HFF-Myc (cell line): ENCODE data around the gene MRPS14.

ENCODE experiments used
- DNase-seq: peaks from one replicate; pipeline ENCODE4 v3.0.0-alpha.2; 2011; ENCODE audit warnings: low read depth; ENCODE audit errors: extremely low read depth
- H3K4me3 ChIP-seq: replicated peaks from 2 replicates; pipeline ENCODE4 v1.5.1; 2011; ENCODE audit warnings: low read depth, mild to moderate bottlenecking, control low read depth, low read length
- CTCF ChIP-seq: IDR thresholded peaks from 2 replicates; pipeline ENCODE4 v1.5.1; 2012; ENCODE audit warnings: mild to moderate bottlenecking, low read depth, low read length, control low read depth; ENCODE audit errors: missing control alignments

MRPS14 gene

GRCh38 chr1:174967845-174968705, 55.1 kb downstream of the MRPS14 start:
- DNase-seq, result no peak
- H3K4me3 ChIP-seq, result no peak overlapping the region
- TF ChIP-seq CTCF, result no peak

- no peak for TF ChIP-seq CTCF
- H3K4me3 ChIP-seq, result no peak overlapping the region
- no peak for DNase-seq
These were observed 57.1 kb downstream of the MRPS14 start for GRCh38 chr1:174966008-174966572.

GRCh38 chr1:174965362-174966007, 57.7 kb downstream of the MRPS14 start:
- no peak for DNase-seq
- TF ChIP-seq CTCF, result no peak
- no peak overlapping the region for H3K4me3 ChIP-seq

GRCh38 chr1:174964972-174965361, 58.3 kb downstream of the MRPS14 start:
- DNase-seq, result no peak
- TF ChIP-seq CTCF, result no peak
- H3K4me3 ChIP-seq, result no peak overlapping the region

- H3K4me3 ChIP-seq, result no peak overlapping the region
- TF ChIP-seq CTCF, result no peak
- no peak for DNase-seq
These were observed 58.8 kb downstream of the MRPS14 start for GRCh38 chr1:174964261-174964971.

GRCh38 chr1:174963529-174964125, 59.6 kb downstream of the MRPS14 start:
- TF ChIP-seq CTCF, result no peak
- H3K4me3 ChIP-seq, result no peak overlapping the region
- DNase-seq, result no peak
